ENCODE results near the gene RIMS3.

The RIMS3 gene

GRCh38 chr1:40652979-40653378 lies 12.5 kb downstream of the RIMS3 start:
- no peak for FAIRE-seq

- FAIRE-seq, result no peak
Observed at GRCh38 chr1:40652468-40652867, 13.0 kb downstream of the RIMS3 start.

GRCh38 chr1:40651138-40651857 lies 14.2 kb downstream of the RIMS3 start:
- no peak for FAIRE-seq

- FAIRE-seq, result no peak
Observed at GRCh38 chr1:40650075-40650474, 15.4 kb downstream of the RIMS3 start.

DNA sequence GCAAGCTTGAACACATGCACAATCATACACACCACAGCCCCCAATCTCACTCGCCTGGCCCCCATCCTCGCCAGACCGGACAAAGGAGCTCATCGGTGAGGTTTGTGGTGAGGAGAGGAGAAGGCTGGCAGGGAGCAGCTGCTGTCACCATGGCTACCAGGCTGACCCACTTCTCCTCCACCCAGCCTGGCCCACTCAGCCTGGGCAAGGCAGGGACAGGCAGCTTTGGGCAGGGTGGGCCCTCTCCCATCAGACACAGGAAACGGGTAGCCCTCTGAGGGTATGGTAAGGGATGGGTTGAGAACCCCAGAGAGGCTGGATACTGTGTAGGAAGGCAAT lies 15.9 kb downstream of the RIMS3 start:
- FAIRE-seq, result no peak

DNA sequence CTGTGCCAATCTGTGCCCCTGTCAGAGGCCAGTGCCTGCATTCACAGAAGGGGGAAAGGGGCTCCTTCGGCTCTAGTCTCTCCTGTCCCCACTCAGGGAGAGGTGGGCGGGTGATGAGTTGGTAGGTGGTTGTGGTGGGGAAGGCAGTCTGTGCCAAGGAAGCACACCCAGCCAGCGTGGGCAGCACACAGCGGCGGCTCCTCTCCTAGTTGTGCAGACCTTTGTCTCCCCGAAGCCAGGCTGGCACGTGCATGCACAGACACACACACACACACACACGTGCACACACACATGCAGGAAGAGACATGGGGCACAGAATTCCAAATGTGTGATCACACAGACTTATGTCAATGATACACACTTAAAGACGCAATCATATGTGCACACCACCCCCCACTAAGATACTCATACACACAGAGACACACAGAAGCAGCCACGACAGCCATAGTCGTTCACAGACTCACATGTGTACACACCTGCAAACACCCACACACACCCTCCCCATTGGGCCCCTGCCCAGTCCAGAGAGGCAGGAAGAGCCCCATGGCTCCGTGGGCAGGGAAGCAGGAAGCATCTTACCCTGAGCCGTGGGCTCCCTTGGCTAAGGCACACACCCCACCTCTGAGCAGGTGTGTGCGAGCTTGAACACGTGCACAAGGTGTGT lies 16.4 kb downstream of the RIMS3 start:
- FAIRE-seq, result no peak

- no peak for FAIRE-seq
Observed at GRCh38 chr1:40648200-40648599, 17.3 kb downstream of the RIMS3 start.

GRCh38 chr1:40646315-40646714 lies 19.2 kb downstream of the RIMS3 start:
- FAIRE-seq, result no peak

DNA sequence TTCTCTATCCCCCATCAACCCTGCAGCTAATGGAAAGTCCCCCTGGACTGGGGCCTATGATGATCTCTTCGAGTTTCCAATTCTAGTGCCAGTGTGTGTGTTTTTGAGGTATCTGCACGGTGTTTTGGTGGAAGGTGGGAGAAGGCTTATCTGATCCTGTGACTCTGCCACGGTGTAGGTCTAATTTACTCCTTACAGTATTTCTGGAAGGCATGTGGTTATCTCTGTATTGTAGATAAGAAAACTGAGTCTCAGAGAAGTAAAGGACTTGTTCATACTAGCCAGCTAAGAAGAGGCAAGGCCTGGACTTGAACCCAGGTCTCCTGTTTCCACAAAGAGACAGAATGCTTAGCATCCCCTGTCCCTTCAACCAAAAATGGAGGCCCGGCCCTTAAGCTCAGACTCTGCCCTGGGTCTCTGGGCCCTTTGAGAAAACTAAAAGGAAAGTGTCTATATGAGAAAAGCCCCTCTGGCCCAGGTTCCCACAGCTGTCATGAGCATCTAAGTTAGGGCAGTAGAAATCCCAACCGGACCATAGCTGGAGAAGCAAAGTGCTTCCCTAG lies 20.3 kb downstream of the RIMS3 start:
- FAIRE-seq, result no peak

DNA sequence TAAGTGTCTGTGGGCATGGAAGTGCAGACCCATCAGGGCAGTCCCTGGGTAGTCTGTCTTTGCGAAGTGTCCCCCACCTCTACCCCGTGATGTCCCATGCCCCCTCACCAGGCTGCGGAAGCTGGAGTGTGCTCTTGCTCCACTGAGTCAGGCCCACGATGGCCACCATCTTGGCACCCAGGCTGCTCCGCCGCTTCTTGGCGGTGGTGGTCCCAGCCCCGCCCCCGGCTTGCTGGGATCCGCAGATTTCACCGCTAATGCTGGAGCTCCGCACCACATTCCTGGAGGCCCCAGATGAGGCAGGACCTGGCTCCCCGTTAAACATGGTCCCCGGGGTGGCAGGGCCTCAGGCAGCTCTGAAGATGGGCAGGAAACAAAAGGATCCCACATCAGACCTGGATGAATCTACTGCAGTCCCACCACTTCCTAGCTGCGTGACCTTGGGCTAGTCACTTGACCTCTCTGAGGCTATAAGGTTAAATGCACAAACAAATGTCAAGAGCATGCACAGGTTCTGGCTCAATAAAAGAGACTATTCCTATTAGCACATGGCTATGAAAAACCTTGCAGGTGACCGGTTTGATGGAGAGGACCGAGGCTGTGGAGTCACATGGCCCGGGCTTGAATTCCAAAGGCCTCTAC lies 23.8 kb downstream of the RIMS3 start:
- no peak for FAIRE-seq

DNA sequence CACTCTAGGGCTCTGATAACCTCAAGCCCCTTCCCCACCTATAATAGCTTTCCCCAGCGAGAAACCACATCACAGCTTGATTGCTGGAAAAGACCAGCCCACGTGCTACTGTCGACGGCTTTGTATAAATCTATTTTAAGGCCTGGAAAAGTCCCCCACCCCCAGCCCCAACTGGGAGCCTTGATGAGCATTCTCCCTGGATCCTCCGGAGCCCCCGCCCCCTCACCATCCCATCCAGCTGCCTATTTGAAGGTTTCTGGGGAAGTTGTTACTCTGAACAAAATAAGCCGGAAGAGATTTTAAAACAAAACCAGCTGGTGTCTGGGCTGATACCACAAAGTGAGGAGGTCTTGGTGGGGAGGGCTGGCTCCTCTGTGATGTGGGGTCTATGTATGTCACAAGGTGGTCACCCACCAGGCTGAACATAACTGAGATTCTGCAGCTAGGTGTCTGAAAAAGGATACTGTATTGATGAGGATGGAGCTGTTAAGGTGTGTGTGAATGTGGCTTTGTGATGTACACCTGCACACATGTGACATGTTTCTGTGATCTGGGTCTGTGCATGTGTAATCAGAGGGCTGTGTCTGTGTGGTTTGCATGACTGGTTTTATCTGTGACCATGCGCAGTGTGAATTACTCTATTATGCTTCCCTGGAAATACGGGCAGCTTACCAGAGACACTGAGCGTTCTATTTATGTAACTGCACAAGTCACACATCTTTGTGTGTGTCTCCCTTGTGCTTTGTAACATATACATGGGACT lies 25.0 kb downstream of the RIMS3 start:
- no peak for FAIRE-seq

GRCh38 chr1:40638097-40639036 lies 27.1 kb downstream of the RIMS3 start:
- no peak for FAIRE-seq

GRCh38 chr1:40637470-40638007 lies 27.9 kb downstream of the RIMS3 start:
- FAIRE-seq, result no peak

- FAIRE-seq, result no peak
Observed at GRCh38 chr1:40636777-40637176, 28.7 kb downstream of the RIMS3 start.

DNA sequence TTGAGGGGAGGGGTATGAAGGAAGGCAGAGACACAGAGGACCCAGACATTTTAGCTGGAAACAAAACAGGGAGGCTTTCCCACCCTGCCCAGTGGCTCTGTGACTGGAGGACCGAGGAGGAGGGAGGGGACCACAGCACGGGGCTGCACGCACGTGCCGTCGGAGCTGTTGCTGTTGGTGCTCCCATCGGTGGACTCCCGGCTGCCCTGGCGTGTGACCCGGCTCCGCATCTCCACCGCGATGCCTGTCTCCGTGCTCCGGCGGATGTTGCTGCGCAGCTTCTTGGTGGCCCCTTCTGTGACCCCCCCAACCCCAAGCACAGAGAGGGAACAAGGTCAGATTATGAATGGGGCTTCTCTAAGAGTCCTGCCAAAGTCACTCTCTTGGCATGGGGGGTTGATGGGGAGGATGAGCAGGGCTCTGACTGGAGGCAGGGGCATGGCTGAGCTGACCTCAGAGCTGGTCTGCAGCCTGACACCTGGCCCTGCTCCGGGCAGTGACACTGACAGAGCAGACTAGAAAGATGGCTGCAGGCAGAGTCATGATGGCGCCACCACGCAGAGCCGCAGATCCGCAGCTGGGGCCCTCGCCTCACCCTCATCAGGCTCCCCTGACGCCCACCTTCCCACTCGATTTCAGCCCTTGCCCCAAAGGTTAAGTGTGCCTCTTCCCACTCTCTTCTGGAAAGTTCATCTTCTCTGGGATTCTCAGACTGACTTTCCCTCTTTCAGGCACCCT lies 29.6 kb downstream of the RIMS3 start:
- no peak for FAIRE-seq

DNA sequence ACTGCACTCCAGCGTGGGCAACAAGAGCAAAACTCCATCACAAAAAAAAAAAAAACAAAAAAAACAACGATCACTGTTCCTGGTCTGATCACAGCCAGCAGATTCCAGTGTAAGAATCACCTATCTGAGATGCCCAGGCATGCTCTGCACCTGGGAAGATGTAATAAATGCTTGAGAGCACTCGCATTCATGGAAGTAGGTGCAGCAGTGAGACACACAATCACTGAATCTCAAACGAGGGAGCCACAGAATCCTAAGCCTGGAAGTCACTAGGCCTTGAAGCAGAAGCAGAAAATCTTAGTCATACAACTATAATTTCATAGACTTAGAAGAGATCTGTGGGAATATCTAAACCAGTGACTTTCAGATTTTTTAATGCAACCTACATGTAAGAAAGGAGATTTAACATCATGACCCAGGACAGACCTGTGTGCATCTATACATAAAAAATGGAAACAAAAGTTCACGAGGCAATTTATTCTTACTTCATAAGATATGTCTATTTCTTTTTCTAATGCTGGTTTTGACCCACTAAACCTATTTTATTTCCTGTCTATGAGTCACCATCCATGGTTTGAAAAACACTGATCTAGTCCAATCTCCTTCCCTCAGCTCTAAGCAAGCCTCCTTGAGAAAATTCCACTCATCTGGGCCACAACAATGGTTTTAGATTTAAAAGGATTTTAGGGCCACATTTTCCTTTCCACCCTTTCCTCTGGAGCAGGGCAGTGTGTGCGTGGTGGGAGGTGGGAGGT lies 30.4 kb downstream of the RIMS3 start:
- no peak for FAIRE-seq

GRCh38 chr1:40633931-40634376 lies 31.5 kb downstream of the RIMS3 start:
- FAIRE-seq, result no peak

- no peak for FAIRE-seq
Observed at GRCh38 chr1:40633523-40633922, 32.0 kb downstream of the RIMS3 start.

- no peak for FAIRE-seq
Observed at GRCh38 chr1:40630488-40631223, 34.8 kb downstream of the RIMS3 start.

Measured in TTC549 (cell line).